HCT116 (cell line): ENCODE results near the gene INSIG2.

Experiments used
- JUND ChIP-seq: IDR thresholded peaks from 2 replicates; pipeline ENCODE4 v1.6.1; 2012
- POLR2A ChIP-seq: IDR thresholded peaks from 2 replicates; pipeline ENCODE4 v1.7.0; 2011; ENCODE audit warnings: borderline replicate concordance; ENCODE audit not compliant: insufficient read depth, insufficient read length; ENCODE audit errors: extremely low read depth
- SP1 ChIP-seq: IDR thresholded peaks from 2 replicates; pipeline ENCODE4 v1.6.1; 2012; ENCODE audit warnings: low read depth
- TF ChIP-seq, protein P1 (sequence below), 3 experiments: fragments of 200-600 bp in 1 of 3; sonication (generic) in 1 of 3; IDR thresholded peaks in 2 of 3; conservative IDR thresholded peaks in 1 of 3; 2 replicates each; pipeline ENCODE4 v1.5.1; 2012 to 2017; ENCODE audit warnings: low read depth in 2 of 3, low read length in 2 of 3, antibody characterized with exemption in 1 of 3, borderline replicate concordance in 1 of 3, control low read depth in 1 of 3, mild to moderate bottlenecking in 1 of 3, mixed read lengths in 1 of 3, mixed run types in 1 of 3, moderate library complexity in 1 of 3; ENCODE audit not compliant: insufficient read depth in 1 of 3

DNA sequence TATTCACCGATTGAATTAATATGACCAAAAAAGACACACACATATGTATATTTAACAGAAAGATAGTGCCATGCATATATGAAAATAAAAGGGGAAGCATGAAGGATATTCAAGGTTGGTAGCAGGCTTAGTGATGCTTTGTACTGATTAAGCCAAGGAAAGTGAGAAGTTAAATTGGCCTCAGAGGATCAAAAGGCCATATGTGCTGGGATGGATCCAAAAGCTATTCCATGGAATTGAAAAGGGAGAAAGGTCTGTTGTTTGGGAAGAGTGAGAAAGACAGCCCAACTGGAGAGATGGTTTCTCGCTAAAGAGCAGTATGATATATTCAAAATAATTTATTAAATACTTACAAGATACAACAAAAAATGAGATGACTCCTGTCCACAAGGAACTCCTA is 65.9 kb downstream of the INSIG2 start:
- TF ChIP-seq POLR2A = no peak
- TF ChIP-seq, protein P1, sequence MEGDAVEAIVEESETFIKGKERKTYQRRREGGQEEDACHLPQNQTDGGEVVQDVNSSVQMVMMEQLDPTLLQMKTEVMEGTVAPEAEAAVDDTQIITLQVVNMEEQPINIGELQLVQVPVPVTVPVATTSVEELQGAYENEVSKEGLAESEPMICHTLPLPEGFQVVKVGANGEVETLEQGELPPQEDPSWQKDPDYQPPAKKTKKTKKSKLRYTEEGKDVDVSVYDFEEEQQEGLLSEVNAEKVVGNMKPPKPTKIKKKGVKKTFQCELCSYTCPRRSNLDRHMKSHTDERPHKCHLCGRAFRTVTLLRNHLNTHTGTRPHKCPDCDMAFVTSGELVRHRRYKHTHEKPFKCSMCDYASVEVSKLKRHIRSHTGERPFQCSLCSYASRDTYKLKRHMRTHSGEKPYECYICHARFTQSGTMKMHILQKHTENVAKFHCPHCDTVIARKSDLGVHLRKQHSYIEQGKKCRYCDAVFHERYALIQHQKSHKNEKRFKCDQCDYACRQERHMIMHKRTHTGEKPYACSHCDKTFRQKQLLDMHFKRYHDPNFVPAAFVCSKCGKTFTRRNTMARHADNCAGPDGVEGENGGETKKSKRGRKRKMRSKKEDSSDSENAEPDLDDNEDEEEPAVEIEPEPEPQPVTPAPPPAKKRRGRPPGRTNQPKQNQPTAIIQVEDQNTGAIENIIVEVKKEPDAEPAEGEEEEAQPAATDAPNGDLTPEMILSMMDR (IDR thresholded peaks at IDR 0.05 in 2 of 3, conservative IDR thresholded peaks at IDR 0.05 in 1 of 3; ENCODE audit: borderline replicate concordance in 1 of 3, insufficient read depth in 1 of 3, low read depth in 2 of 3, low read length in 2 of 3) = no peak
- TF ChIP-seq JUND = no peak
- TF ChIP-seq SP1 = no peak
